ENCODE data around the gene CYTH1. TPM values are rescaled to one million over a fixed set of nuclear protein-coding genes. Genes with fewer than 3 reads are reported as not detected.

Gene CYTH1
- polyA plus RNA-seq, 1 of the 3 experiments (the other 2 are of a cell fraction), result 23.8 TPM

DNA sequence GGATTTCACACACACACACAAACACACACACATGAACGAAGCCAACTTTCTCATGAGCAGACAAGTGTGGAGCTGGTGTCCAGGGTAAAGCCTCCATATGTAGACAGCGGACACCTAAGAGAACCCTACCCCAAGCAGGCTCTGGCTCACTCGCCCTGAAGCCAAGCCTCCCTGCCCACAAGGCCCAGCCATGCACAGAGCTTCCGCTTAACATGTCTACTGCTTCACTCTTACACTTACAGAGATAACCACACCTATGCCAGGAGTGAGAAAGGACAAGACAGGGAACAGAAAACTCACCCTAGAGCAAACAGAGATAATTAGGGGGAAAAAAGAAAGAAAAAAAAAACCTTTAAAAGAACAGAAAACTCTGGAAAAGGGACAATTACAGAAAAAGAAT, 67.5 kb downstream of the CYTH1 start:
- no peaks in the 10 kb centered on the region for H3K9me2 ChIP-seq
- POLR2A ChIA-PET, result no interaction called here
- no peak overlapping the region for H3K9ac ChIP-seq
- peaks cover 0 to under 1% of the 10 kb centered on the region in 2 experiments for H3K36me3 ChIP-seq (replicated peaks in 1 of 2; ENCODE audit: control insufficient read depth in 1 of 2, insufficient read depth in 2 of 2, low read length in 1 of 2)
- no peaks in the 10 kb centered on the region for H3K9me3 ChIP-seq
- H4K20me1 ChIP-seq (ENCODE audit: insufficient read depth), result 0 out of 2 replicates have a peak, but pooled peaks cover 9% of the 10 kb centered on the region
- H3K4me3 ChIP-seq (ENCODE audit: low read depth in 2 of 2, low read length in 1 of 2), result no peak overlapping the region
- no peak for DNase-seq
- no peaks in the 10 kb centered on the region for H3F3A ChIP-seq (replicated peaks; ENCODE audit: insufficient read depth)
- CTCF ChIA-PET, result interaction anchor here (0.9 to 3.7 kb wide), 3 partner anchors 14 to 217 kb away, joined by 3 to 22 read pairs (median 4); no protein-coding TSS in a partner anchor
- H3K79me2 ChIP-seq (ENCODE audit: insufficient read depth), result peaks cover 66% of the 10 kb centered on the region
- H3K4me2 ChIP-seq, result no peak overlapping the region
- no peak overlapping the region for H2AFZ ChIP-seq (ENCODE audit: low read depth)
- no peaks in the 10 kb centered on the region for H3K27me3 ChIP-seq (ENCODE audit: insufficient read depth)
- 99% methylated on average over 4 of the region's 4 CpGs for WGBS (ENCODE audit: low lambda C conversion rate)
- TF ChIP-seq TEAD4 (IDR thresholded peaks at IDR 0.05; ENCODE audit: borderline replicate concordance, insufficient read depth) (no peak), GABPA (IDR thresholded peaks at IDR 0.05; ENCODE audit: low read depth) (no peak), POLR2AphosphoS5 (IDR thresholded peaks at IDR 0.05; ENCODE audit: low read depth, low read length) (no peak), GATA2 (CRISPR knock-in tag; IDR thresholded peaks at IDR 0.05) (no peak), MEF2A (IDR thresholded peaks at IDR 0.05; ENCODE audit: borderline replicate concordance, low read depth) (no peak), FOXJ3 (CRISPR knock-in tag; IDR thresholded peaks at IDR 0.05) (no peak), EZH2phosphoT487 (IDR thresholded peaks at IDR 0.05; ENCODE audit: borderline replicate concordance, low read depth) (no peak), SMC3 (IDR thresholded peaks at IDR 0.05; ENCODE audit: low read depth, low read length) (no peak), RFX5 (IDR thresholded peaks at IDR 0.05; ENCODE audit: low read length) (no peak), NFIC (IDR thresholded peaks at IDR 0.05; ENCODE audit: borderline replicate concordance) (no peak), SIN3A (IDR thresholded peaks at IDR 0.05; ENCODE audit: borderline replicate concordance, low read depth, low read length) (no peak), YY1 (IDR thresholded peaks at IDR 0.05; ENCODE audit: low read depth) (no peak), NRF1 (IDR thresholded peaks at IDR 0.05; ENCODE audit: low read depth, low read length) (no peak)
- TF ChIP-seq, protein P1, sequence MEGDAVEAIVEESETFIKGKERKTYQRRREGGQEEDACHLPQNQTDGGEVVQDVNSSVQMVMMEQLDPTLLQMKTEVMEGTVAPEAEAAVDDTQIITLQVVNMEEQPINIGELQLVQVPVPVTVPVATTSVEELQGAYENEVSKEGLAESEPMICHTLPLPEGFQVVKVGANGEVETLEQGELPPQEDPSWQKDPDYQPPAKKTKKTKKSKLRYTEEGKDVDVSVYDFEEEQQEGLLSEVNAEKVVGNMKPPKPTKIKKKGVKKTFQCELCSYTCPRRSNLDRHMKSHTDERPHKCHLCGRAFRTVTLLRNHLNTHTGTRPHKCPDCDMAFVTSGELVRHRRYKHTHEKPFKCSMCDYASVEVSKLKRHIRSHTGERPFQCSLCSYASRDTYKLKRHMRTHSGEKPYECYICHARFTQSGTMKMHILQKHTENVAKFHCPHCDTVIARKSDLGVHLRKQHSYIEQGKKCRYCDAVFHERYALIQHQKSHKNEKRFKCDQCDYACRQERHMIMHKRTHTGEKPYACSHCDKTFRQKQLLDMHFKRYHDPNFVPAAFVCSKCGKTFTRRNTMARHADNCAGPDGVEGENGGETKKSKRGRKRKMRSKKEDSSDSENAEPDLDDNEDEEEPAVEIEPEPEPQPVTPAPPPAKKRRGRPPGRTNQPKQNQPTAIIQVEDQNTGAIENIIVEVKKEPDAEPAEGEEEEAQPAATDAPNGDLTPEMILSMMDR (IDR thresholded peaks at IDR 0.05), result no peak
- TF ChIP-seq, protein P2, sequence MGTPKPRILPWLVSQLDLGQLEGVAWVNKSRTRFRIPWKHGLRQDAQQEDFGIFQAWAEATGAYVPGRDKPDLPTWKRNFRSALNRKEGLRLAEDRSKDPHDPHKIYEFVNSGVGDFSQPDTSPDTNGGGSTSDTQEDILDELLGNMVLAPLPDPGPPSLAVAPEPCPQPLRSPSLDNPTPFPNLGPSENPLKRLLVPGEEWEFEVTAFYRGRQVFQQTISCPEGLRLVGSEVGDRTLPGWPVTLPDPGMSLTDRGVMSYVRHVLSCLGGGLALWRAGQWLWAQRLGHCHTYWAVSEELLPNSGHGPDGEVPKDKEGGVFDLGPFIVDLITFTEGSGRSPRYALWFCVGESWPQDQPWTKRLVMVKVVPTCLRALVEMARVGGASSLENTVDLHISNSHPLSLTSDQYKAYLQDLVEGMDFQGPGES (IDR thresholded peaks at IDR 0.05; ENCODE audit: low read depth, low read length), result no peak
- TF ChIP-seq, protein P3, sequence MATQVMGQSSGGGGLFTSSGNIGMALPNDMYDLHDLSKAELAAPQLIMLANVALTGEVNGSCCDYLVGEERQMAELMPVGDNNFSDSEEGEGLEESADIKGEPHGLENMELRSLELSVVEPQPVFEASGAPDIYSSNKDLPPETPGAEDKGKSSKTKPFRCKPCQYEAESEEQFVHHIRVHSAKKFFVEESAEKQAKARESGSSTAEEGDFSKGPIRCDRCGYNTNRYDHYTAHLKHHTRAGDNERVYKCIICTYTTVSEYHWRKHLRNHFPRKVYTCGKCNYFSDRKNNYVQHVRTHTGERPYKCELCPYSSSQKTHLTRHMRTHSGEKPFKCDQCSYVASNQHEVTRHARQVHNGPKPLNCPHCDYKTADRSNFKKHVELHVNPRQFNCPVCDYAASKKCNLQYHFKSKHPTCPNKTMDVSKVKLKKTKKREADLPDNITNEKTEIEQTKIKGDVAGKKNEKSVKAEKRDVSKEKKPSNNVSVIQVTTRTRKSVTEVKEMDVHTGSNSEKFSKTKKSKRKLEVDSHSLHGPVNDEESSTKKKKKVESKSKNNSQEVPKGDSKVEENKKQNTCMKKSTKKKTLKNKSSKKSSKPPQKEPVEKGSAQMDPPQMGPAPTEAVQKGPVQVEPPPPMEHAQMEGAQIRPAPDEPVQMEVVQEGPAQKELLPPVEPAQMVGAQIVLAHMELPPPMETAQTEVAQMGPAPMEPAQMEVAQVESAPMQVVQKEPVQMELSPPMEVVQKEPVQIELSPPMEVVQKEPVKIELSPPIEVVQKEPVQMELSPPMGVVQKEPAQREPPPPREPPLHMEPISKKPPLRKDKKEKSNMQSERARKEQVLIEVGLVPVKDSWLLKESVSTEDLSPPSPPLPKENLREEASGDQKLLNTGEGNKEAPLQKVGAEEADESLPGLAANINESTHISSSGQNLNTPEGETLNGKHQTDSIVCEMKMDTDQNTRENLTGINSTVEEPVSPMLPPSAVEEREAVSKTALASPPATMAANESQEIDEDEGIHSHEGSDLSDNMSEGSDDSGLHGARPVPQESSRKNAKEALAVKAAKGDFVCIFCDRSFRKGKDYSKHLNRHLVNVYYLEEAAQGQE (IDR thresholded peaks at IDR 0.05; ENCODE audit: low read depth, low read length), result no peak
- TF ChIP-seq, protein P4, sequence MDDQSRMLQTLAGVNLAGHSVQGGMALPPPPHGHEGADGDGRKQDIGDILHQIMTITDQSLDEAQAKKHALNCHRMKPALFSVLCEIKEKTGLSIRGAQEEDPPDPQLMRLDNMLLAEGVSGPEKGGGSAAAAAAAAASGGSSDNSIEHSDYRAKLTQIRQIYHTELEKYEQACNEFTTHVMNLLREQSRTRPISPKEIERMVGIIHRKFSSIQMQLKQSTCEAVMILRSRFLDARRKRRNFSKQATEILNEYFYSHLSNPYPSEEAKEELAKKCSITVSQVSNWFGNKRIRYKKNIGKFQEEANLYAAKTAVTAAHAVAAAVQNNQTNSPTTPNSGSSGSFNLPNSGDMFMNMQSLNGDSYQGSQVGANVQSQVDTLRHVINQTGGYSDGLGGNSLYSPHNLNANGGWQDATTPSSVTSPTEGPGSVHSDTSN (IDR thresholded peaks at IDR 0.05), result no peak
- H3K27ac ChIP-seq (ENCODE audit: low read depth in 2 of 2, low read length in 1 of 2), result peak overlapping the region in 1 of 2 experiments; percentile 98; a peak in 2 of 4 replicates
- H3K4me1 ChIP-seq (ENCODE audit: control insufficient read depth in 1 of 2, insufficient read depth in 2 of 2, low read depth in 1 of 2, low read length in 1 of 2), result peaks cover 28 to 64% of the 10 kb centered on the region in 2 experiments
